ENCODE data around the gene STIM2. TPM values are rescaled to one million over a fixed set of nuclear protein-coding genes. Genes with fewer than 3 reads are reported as not detected.

STIM2 gene
- total RNA-seq, 1 experiment from 2014 or later = 15.5 TPM

- peaks cover 16% of the 10 kb centered on the region; the same call in 1 of the 2 replicates for H3K27me3 ChIP-seq (ENCODE audit: low read length)
- ChIA-PET CTCF (interaction anchor here (0.7 kb wide), 1 partner anchor 105 kb away, joined by 3 read pairs; no protein-coding TSS in a partner anchor), POLR2A (ENCODE audit: unreplicated experiment) (no interaction called here)
- DNase-seq (no peak), ATAC-seq (no peak)
- no peaks in the 10 kb centered on the region for H3K9me2 ChIP-seq (replicated peaks; ENCODE audit: low read length)
- TF ChIP-seq EZH2 (IDR thresholded peaks at IDR 0.05; ENCODE audit: low read length, unreplicated experiment) (no peak), CTCF (conservative IDR thresholded peaks at IDR 0.05; ENCODE audit: low read depth, low read length) (no peak), EZH2phosphoT487 (IDR thresholded peaks at IDR 0.05; ENCODE audit: borderline replicate concordance, low read length) (no peak)
- H4K20me1 ChIP-seq (ENCODE audit: low read length) = no peaks in the 10 kb centered on the region
- H3K27ac ChIP-seq (ENCODE audit: low read length) = no peak overlapping the region
- H3K9ac ChIP-seq (ENCODE audit: low read length) = no peak overlapping the region
- no peaks in the 10 kb centered on the region for H3K9me3 ChIP-seq (ENCODE audit: low read length)
- intact Hi-C loops (cut with micrococcal nuclease) = no loop called here
- no peak overlapping the region for H3K4me3 ChIP-seq (ENCODE audit: low read length)
- no peaks in the 10 kb centered on the region for H3F3A ChIP-seq (ENCODE audit: low read length, unreplicated experiment)
- BruUV-seq (replicated peaks) = no TSS peak
- H3K4me2 ChIP-seq (ENCODE audit: low read length) = no peak overlapping the region
- no peak overlapping the region for H2AFZ ChIP-seq (ENCODE audit: low read length)
- H3K36me3 ChIP-seq (ENCODE audit: low read depth, low read length) = no peaks in the 10 kb centered on the region
- no peaks in the 10 kb centered on the region for H3K79me2 ChIP-seq (ENCODE audit: low read length)
- no peaks in the 10 kb centered on the region for H3K4me1 ChIP-seq (ENCODE audit: insufficient read depth, low read length)
Measured at GRCh38 chr4:27058819-27059406, 198.3 kb downstream of the STIM2 start.

GRCh38 chr4:27059446-27059845 lies 198.8 kb downstream of the STIM2 start:
- H3K4me3 ChIP-seq (ENCODE audit: low read length) = no peak overlapping the region
- H3F3A ChIP-seq (ENCODE audit: low read length, unreplicated experiment) = no peaks in the 10 kb centered on the region
- no TSS peak for BruUV-seq (replicated peaks)
- no peak for DNase-seq
- H3K27ac ChIP-seq (ENCODE audit: low read length) = no peak overlapping the region
- no peak overlapping the region for H2AFZ ChIP-seq (ENCODE audit: low read length)
- no peak for ATAC-seq
- H4K20me1 ChIP-seq (ENCODE audit: low read length) = no peaks in the 10 kb centered on the region
- TF ChIP-seq EZH2phosphoT487 (IDR thresholded peaks at IDR 0.05; ENCODE audit: borderline replicate concordance, low read length) (no peak), EZH2 (IDR thresholded peaks at IDR 0.05; ENCODE audit: low read length, unreplicated experiment) (no peak), CTCF (conservative IDR thresholded peaks at IDR 0.05; ENCODE audit: low read depth, low read length) (no peak)
- H3K36me3 ChIP-seq (ENCODE audit: low read depth, low read length) = no peaks in the 10 kb centered on the region
- ChIA-PET CTCF (interaction anchor here (0.7 kb wide), 1 partner anchor 105 kb away, joined by 3 read pairs; no protein-coding TSS in a partner anchor), POLR2A (ENCODE audit: unreplicated experiment) (no interaction called here)
- H3K4me2 ChIP-seq (ENCODE audit: low read length) = no peak overlapping the region
- peaks cover 21% of the 10 kb centered on the region for H3K27me3 ChIP-seq (ENCODE audit: low read length)
- intact Hi-C loops (cut with micrococcal nuclease) = no loop called here
- no peaks in the 10 kb centered on the region for H3K9me2 ChIP-seq (replicated peaks; ENCODE audit: low read length)
- H3K79me2 ChIP-seq (ENCODE audit: low read length) = no peaks in the 10 kb centered on the region
- no peak overlapping the region for H3K9ac ChIP-seq (ENCODE audit: low read length)
- no peaks in the 10 kb centered on the region for H3K4me1 ChIP-seq (ENCODE audit: insufficient read depth, low read length)
- no peaks in the 10 kb centered on the region for H3K9me3 ChIP-seq (ENCODE audit: low read length)

GRCh38 chr4:27062256-27062655 lies 201.6 kb downstream of the STIM2 start:
- no peak overlapping the region for H3K4me3 ChIP-seq (ENCODE audit: low read length)
- no peaks in the 10 kb centered on the region for H3K4me1 ChIP-seq (ENCODE audit: insufficient read depth, low read length)
- H4K20me1 ChIP-seq (ENCODE audit: low read length) = no peaks in the 10 kb centered on the region
- no peak overlapping the region for H3K4me2 ChIP-seq (ENCODE audit: low read length)
- H3K36me3 ChIP-seq (ENCODE audit: low read depth, low read length) = no peaks in the 10 kb centered on the region
- H3K9ac ChIP-seq (ENCODE audit: low read length) = no peak overlapping the region
- no peaks in the 10 kb centered on the region for H3F3A ChIP-seq (ENCODE audit: low read length, unreplicated experiment)
- no peaks in the 10 kb centered on the region for H3K9me2 ChIP-seq (replicated peaks; ENCODE audit: low read length)
- TF ChIP-seq EZH2 (IDR thresholded peaks at IDR 0.05; ENCODE audit: low read length, unreplicated experiment) (no peak), CTCF (conservative IDR thresholded peaks at IDR 0.05; ENCODE audit: low read depth, low read length) (no peak), EZH2phosphoT487 (IDR thresholded peaks at IDR 0.05; ENCODE audit: borderline replicate concordance, low read length) (no peak)
- H3K79me2 ChIP-seq (ENCODE audit: low read length) = no peaks in the 10 kb centered on the region
- no TSS peak for BruUV-seq (replicated peaks)
- POLR2A ChIA-PET (ENCODE audit: unreplicated experiment) = no interaction called here
- peaks cover 24% of the 10 kb centered on the region for H3K27me3 ChIP-seq (ENCODE audit: low read length)
- CTCF ChIA-PET = no interaction called here
- intact Hi-C loops (cut with micrococcal nuclease) = no loop called here
- H3K9me3 ChIP-seq (ENCODE audit: low read length) = no peaks in the 10 kb centered on the region
- no peak overlapping the region for H3K27ac ChIP-seq (ENCODE audit: low read length)
- no peak overlapping the region for H2AFZ ChIP-seq (ENCODE audit: low read length)
- DNase-seq (no peak), ATAC-seq (no peak)

Measured in PC-3 (cell line).